Ovary (tissue), 1 donor: ENCODE results near the gene CISD3.

Source experiments
- EP300 ChIP-seq: sonication (generic); formaldehyde crosslinking; IDR thresholded peaks from one replicate; pipeline ENCODE4 v1.6.1; 2017; ENCODE audit warnings: antibody characterized with exemption
- POLR2A ChIP-seq: fragments of 450-650 bp; IDR thresholded peaks from one replicate; pipeline ENCODE4 v1.6.1; 2017; ENCODE audit warnings: antibody characterized with exemption, mild to moderate bottlenecking, moderate library complexity

GRCh38 chr17:38750312-38751121 is 20.4 kb downstream of the CISD3 start:
- TF ChIP-seq EP300 (no peak), POLR2A (no peak)
